Activated T-cell treated with anti-CD3 and anti-CD28 coated beads, Interleukin-2, amount 50 U/mL, for 24 hours (primary cell): ENCODE results near the gene TCF7.

ENCODE experiments used
- DNase-seq: peaks from one replicate; pipeline ENCODE4 v3.0.0-alpha.2; 2020
- H3K27ac Mint-ChIP-seq: 2 replicates; pipeline ENCODE4 v1.8.0; 2020; ENCODE audit warnings: mild to moderate bottlenecking, mixed read lengths
- H3K27me3 Mint-ChIP-seq: 2 replicates; pipeline ENCODE4 v1.8.0; 2020; ENCODE audit warnings: mixed read lengths
- H3K36me3 Mint-ChIP-seq: 2 replicates; pipeline ENCODE4 v1.8.0; 2020; ENCODE audit warnings: low read depth, mixed read lengths
- H3K4me1 Mint-ChIP-seq: 2 replicates; pipeline ENCODE4 v1.8.0; 2020; ENCODE audit warnings: low read depth, mixed read lengths
- H3K4me3 Mint-ChIP-seq: 2 replicates; pipeline ENCODE4 v1.8.0; 2020; ENCODE audit warnings: mild to moderate bottlenecking, moderate library complexity, mixed read lengths
- H3K9me3 Mint-ChIP-seq: 2 replicates; pipeline ENCODE4 v1.8.0; 2020; ENCODE audit warnings: mixed read lengths

The TCF7 gene

DNA sequence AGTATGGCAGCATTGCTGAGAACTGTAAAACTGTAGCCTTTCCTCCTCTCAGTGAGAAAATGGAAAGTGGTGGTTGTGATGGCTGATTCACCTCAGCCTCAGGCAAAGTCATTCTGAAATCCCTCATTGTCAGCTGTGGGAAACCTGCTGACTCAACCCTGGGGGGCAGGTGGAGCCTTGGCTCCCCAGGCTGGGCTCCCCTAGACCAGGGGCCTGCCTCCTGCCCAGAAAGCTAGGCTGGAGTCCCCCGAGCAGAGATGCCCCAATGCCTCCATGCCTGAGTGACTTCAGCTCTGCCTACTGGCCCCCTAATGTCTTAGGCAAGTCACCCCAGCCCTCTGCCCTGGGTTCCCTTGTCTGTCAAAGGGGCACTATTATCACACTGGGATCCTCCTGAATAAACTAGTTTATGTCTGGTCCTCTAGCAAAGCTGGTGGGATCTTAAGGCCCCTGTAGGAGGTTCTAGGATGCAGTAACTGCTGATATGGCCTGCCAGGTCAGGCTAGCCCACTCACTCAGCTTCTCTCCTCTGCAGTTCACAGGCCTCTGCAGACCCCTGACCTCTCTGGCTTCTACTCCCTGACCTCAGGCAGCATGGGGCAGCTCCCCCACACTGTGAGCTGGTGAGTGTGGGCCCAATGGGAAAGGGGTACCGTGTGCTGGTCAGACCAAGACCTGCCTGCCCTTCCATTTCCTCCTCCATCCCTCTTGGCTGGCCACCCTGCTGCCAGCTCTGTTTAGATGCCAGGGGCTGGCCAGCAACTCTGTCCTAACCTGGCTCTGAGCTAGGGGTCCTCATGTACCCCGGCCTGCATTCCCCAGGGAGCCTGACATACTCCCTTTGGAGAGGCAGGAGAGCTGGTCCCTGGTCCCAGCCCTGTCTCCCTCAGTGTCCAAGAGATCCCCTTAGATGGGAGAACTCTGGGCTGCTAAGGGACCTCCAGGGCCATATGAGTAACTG is 24.2 kb downstream of the TCF7 start:
- no peaks in the 10 kb centered on the region for H3K9me3 Mint-ChIP-seq
- H3K4me3 Mint-ChIP-seq = peak overlapping the region; percentile 33
- peaks cover 82% of the 10 kb centered on the region for H3K4me1 Mint-ChIP-seq
- peak; percentile 82 for DNase-seq
- no peaks in the 10 kb centered on the region for H3K27me3 Mint-ChIP-seq
- peak overlapping the region; percentile 94 for H3K27ac Mint-ChIP-seq
- peaks cover 96% of the 10 kb centered on the region for H3K36me3 Mint-ChIP-seq

DNA sequence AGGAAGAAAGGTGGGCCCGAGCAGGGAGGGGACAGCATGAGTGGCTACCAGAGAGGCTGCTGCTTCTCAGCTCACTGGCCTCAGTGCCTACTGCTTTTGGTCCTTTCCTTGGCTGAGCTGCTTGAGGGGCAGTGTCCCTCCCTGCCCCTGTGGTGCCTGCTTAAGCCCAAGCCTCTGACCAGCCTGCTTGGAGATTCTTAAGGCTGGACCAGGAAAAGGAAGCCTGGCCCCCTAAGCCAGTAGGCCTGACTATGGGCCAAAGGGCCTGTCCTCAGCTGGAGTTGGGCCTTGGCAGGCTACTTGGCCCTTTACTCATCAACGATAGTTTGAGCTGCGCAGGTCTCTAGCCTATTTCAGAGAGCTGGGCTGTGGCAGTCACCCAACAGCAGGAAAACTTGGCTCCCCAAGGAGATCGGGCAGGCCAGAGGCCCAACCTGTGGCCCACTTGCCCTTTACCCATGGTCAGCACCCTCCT is 24.9 kb downstream of the TCF7 start:
- H3K4me1 Mint-ChIP-seq = peaks cover 80% of the 10 kb centered on the region
- DNase-seq = no peak
- H3K9me3 Mint-ChIP-seq = no peaks in the 10 kb centered on the region
- no peak overlapping the region for H3K4me3 Mint-ChIP-seq
- H3K36me3 Mint-ChIP-seq = peaks cover 97% of the 10 kb centered on the region
- H3K27me3 Mint-ChIP-seq = no peaks in the 10 kb centered on the region
- peak overlapping the region; percentile 51 for H3K27ac Mint-ChIP-seq

DNA sequence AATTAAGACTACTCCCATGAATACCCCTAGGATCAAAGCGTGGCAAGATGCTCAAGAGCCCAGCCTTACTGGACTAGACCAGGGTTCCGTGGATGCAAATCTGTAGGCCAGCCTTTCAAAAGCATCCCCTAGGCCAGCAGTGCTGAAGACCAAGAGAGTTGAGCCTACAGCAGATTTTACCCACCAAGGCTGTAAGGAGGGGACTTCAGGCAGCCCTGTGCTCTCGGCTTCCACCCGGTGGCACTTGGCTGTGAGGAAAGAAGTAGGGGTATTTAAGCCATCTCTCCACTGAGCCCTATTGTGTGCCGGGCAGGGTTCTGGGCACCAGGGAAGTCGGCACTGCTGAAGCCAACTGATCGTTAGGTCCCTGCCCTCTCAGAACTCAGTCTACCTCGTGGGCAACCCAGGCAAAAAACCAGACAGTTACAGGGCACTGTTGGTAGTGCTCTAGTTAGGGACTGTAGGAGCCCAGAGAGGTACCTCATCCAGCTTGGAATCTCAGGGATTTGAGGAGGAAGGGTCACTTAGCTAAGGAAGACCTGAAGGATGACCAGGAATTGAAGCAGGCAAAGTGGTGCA is 25.5 kb downstream of the TCF7 start:
- no peaks in the 10 kb centered on the region for H3K27me3 Mint-ChIP-seq
- no peak for DNase-seq
- H3K27ac Mint-ChIP-seq = peak overlapping the region; percentile 51
- peaks cover 79% of the 10 kb centered on the region for H3K4me1 Mint-ChIP-seq
- H3K9me3 Mint-ChIP-seq = no peaks in the 10 kb centered on the region
- no peak overlapping the region for H3K4me3 Mint-ChIP-seq
- peaks cover 97% of the 10 kb centered on the region for H3K36me3 Mint-ChIP-seq

DNA sequence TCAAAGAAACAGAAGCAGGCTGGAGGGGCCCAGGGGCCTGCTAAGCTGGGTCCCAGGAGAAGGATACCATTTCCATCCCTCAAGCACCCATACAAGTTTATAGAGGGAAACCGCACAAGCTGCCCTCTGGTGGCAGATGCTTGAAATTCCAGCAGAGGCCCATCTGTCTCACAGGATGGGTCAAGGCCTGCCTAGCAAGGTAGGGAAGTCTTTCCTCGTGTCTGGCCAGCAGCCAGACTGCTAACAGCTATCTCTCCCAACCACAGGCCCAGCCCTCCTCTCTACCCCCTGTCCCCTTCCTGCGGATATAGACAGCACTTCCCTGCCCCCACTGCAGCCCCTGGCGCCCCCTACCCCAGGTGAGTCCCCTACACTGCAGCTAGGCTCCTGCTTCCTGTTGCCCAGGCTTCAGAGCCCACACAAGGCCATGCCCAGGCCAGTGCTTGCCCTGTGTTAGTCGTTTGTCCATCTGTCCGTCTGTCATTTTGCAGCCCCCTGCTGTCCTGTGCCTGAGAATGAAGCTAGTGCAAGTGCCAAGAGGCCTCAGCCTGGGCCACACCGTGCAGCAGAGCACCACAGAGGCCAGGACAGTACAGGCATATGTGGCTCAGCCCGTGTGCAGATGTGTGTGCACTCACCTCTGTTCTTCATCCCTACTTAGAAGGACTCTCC is 26.2 kb downstream of the TCF7 start:
- DNase-seq = peak; percentile 77
- no peaks in the 10 kb centered on the region for H3K27me3 Mint-ChIP-seq
- H3K36me3 Mint-ChIP-seq = peaks cover 97% of the 10 kb centered on the region
- H3K4me3 Mint-ChIP-seq = no peak overlapping the region
- peak overlapping the region; percentile 85 for H3K27ac Mint-ChIP-seq
- H3K4me1 Mint-ChIP-seq = peaks cover 78% of the 10 kb centered on the region
- no peaks in the 10 kb centered on the region for H3K9me3 Mint-ChIP-seq

DNA sequence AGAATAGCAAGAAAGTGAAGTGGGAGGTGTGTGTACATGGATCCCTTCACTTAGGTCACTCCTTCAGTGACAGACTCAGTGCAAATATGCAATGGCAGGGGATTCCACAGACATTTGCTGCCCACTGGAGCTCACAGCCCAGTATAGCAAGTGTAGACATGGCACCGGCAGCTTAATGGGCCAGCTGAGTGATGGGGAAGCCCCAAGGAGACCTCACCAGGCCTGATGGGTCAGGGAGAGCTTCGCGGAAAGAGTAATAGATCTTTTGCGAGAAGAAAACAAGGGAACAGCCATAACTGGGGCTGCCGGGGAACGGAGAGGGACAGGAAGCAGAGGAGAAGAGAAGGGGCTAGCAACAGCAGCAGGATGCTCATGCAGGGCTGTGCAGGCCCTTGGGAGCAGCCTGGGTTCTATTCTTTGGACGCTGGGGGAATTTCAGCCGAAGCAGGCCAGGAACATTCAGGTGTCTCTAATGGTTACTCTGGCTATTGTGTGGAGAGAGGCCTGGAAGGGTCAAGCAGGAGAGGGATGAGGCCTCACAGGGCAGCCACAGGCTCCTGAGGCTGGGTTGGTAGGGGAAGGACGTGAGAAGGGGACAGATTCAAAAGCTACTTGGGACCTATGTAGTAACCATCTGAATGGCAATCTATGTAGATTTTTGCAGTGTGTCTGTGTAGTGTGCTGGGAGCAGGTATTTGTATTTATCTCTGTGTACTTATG is 27.0 kb downstream of the TCF7 start:
- Mint-ChIP-seq H3K4me3 (no peak overlapping the region), H3K4me1 (peaks cover 74% of the 10 kb centered on the region), H3K9me3 (no peaks in the 10 kb centered on the region), H3K27me3 (no peaks in the 10 kb centered on the region), H3K27ac (peak overlapping the region; percentile 85), H3K36me3 (peaks cover 98% of the 10 kb centered on the region)
- DNase-seq = peak; percentile 50

DNA sequence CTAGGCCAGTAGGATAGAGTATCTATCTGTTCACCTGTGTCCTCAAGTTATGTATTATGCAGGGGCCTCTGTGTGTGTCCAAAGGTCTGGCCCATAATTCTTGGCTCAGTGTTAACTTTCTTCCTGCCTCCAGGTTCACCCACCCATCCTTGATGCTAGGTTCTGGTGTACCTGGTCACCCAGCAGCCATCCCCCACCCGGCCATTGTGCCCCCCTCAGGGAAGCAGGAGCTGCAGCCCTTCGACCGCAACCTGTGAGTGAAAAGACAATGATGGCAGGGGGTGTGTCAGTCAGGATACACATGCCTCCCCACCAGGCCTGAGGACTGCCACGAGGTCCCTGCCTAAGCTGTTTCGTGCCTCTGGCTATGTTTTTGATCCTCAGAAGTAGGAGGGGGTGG is 27.6 kb downstream of the TCF7 start:
- Mint-ChIP-seq H3K36me3 (peaks cover 98% of the 10 kb centered on the region), H3K4me1 (peaks cover 69% of the 10 kb centered on the region), H3K27me3 (no peaks in the 10 kb centered on the region), H3K27ac (peak overlapping the region; percentile 34), H3K9me3 (no peaks in the 10 kb centered on the region), H3K4me3 (no peak overlapping the region)
- DNase-seq = peak; percentile 32

DNA sequence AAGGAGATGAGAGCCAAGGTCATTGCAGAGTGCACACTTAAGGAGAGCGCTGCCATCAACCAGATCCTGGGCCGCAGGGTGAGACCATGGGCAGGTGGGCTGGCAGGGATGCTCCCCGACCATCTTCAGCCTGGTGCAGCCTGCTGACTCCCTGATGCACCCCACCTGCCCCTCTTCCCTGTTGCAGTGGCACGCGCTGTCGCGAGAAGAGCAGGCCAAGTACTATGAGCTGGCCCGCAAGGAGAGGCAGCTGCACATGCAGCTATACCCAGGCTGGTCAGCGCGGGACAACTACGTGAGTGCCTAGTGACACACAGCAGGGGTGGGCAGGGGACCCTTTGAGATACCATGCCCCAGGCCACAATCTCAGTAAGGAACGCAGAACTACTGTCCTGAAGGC is 28.3 kb downstream of the TCF7 start:
- DNase-seq = peak; percentile 30
- Mint-ChIP-seq H3K4me3 (no peak overlapping the region), H3K27me3 (no peaks in the 10 kb centered on the region), H3K9me3 (no peaks in the 10 kb centered on the region), H3K4me1 (peaks cover 61% of the 10 kb centered on the region), H3K27ac (peak overlapping the region; percentile 72), H3K36me3 (peaks cover 98% of the 10 kb centered on the region)

DNA sequence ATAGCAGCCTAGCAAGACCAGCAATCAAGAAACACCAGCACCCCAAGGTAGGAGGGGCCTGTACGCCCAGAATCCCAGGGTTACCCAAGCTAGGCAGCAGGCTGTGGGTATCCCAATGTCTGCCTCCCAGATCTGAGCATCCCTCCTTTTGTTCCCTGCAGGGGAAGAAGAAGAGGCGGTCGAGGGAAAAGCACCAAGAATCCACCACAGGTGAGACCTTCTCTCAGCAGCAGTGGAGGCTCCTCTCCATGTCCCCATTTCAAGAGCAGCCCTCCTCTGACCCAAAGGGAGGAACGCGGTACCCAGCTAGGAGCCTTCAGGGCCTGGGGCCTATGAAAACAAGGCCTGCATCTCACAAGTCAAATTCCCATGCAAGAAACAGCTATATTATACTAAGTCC is 28.9 kb downstream of the TCF7 start:
- H3K36me3 Mint-ChIP-seq = peaks cover 99% of the 10 kb centered on the region
- H3K4me1 Mint-ChIP-seq = peaks cover 59% of the 10 kb centered on the region
- H3K27me3 Mint-ChIP-seq = no peaks in the 10 kb centered on the region
- H3K9me3 Mint-ChIP-seq = no peaks in the 10 kb centered on the region
- DNase-seq = no peak
- H3K4me3 Mint-ChIP-seq = no peak overlapping the region
- H3K27ac Mint-ChIP-seq = peak overlapping the region; percentile 72

DNA sequence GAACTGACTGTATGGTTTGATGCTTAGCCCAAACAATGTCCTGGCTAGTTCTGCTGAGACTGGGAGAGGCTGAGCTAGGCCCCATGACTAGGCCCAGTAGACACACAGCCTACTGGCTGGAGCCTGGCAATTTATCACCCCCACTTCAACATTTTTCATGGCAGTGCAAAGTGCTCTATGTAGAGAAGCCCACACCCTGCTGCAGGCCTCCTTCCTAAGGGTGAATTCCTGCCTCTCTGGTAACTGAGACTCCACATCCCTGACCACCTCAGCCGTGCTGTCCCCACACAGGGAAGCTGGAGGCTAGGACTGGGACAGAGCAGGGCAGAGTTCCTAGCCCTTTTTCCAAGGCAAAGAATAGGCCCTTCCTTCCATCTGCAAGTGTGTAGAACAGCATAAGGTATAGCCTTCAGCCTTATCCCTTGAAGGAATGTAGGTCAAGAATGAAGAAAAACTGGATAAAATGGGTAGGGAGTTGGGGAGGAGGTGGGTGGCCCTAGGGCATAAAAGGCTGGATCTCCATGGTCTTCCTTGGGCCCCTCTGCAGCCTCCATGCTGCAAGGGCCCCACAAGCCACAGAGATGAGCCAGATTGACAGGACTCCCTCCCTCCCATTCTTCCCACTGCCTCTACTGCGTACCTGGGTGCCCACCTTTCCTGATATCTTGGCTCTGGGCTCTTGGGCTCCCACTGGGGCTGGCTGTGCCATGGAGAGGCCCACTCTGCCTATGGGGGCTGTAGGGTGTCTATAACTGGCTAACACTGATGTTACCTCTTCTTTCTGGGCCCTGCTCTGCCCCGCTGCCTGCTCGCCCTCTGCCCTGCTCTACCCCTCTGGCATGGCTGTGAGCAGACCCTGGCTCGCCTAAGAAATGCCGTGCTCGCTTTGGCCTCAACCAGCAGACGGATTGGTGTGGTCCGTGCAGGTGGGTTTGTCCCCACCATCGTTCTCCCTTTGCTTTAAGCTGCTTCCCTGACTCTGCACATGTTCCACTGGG is 29.8 kb downstream of the TCF7 start:
- Mint-ChIP-seq H3K36me3 (peaks cover 97% of the 10 kb centered on the region), H3K27ac (peak overlapping the region; percentile 70)

DNA sequence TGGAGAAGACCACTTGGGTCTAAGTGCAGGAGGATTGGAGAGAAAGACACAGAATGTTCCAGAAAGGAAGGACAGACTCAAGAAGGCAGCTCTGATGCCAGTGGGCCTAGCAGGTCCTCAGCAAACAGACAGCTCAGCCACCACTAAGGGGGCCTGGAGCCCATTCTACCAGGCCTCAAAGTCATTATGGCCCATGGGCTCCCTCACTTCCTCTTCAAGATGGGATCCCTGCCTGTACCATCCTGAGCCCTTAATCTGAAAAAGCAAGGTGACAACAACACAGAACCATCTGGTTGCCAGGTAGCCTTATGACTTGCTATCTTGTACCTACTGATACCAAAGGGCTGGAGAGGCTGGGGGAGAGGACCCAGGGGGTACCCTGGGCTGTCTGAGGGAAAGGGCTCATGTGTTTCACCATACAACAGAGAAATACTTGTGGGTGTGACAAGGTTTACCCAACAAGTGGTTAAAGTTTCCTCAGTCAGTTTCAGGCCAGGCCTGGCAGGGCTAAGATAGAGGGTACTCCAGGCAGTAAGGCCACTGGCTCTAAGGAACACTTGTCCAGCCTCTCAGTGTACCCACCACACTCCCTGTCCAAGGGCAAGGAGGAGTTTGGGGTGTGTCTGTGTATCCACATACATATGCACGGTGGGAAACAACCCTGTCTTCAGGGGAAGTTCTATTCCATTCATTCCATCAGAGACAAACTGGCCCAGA is 30.7 kb downstream of the TCF7 start:
- H3K4me3 Mint-ChIP-seq = no peak overlapping the region
- peaks cover 97% of the 10 kb centered on the region for H3K36me3 Mint-ChIP-seq

More for the DNA sequence above, 29.8 kb downstream of the TCF7 start:
- Mint-ChIP-seq H3K4me1 (peaks cover 53% of the 10 kb centered on the region), H3K4me3 (no peak overlapping the region), H3K27me3 (no peaks in the 10 kb centered on the region), H3K9me3 (no peaks in the 10 kb centered on the region)
- no peak for DNase-seq

DNA sequence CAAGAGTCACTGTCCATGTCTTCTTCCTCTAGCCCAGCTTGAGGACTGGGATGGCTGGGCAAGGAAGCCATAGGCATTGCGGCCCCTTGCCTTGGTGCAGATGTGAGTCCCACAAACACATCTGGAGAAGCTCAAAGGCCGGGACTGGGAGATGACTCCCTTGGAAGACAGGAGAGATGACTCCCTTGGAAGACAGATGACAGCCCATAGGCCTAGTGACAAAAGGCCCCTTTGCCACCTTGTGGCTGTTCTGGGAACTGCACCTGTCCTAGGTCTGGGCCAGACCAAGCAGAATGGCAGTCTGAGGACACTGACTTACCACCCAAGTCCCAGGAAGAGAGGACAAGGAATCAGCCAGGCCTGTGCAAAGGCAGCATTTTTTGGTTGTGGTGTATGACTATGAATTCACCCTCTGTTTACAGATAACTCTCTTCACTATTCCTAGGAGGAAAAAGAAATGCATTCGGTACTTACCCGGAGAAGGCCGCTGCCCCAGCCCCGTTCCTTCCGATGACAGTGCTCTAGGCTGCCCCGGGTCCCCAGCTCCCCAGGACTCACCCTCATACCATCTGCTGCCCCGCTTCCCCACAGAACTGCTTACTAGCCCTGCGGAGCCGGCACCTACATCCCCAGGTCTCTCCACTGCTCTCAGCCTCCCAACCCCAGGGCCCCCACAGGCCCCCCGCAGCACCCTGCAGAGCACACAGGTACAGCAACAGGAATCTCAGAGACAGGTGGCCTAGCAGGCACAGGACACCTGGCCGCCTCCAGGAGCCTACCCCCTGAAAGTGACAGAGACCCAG is 31.5 kb downstream of the TCF7 start:
- H3K4me3 Mint-ChIP-seq = no peak overlapping the region
- no peaks in the 10 kb centered on the region for H3K9me3 Mint-ChIP-seq
- DNase-seq = peak; percentile 90
- H3K4me1 Mint-ChIP-seq = peaks cover 52% of the 10 kb centered on the region
- peaks cover 97% of the 10 kb centered on the region for H3K36me3 Mint-ChIP-seq
- H3K27me3 Mint-ChIP-seq = no peaks in the 10 kb centered on the region
- peak overlapping the region; percentile 70 for H3K27ac Mint-ChIP-seq

More for the DNA sequence above, 30.7 kb downstream of the TCF7 start:
- Mint-ChIP-seq H3K4me1 (peaks cover 52% of the 10 kb centered on the region), H3K27me3 (no peaks in the 10 kb centered on the region), H3K9me3 (no peaks in the 10 kb centered on the region), H3K27ac (peak overlapping the region; percentile 70)
- no peak for DNase-seq
